K562 (cell line): ENCODE results near the gene FOXO3.

Experiments
- BRF2 ChIP-seq: IDR thresholded peaks from 3 replicates; pipeline ENCODE4 v1.6.1; 2011; ENCODE audit warnings: borderline replicate concordance, mild to moderate bottlenecking; ENCODE audit not compliant: insufficient read length, insufficient read depth
- CTCF ChIP-seq, 3 experiments: IDR thresholded peaks in 2 of 3; conservative IDR thresholded peaks in 1 of 3; 2 replicates each; pipeline ENCODE4 v1.5.1; 2011 to 2012; ENCODE audit warnings: low read length in 3 of 3, mild to moderate bottlenecking in 3 of 3, control low read depth in 2 of 3, improper control_type of control experiment in 1 of 3, inconsistent platforms in 1 of 3, low read depth in 1 of 3, mixed read lengths in 1 of 3, moderate library complexity in 1 of 3; ENCODE audit not compliant: insufficient read depth in 2 of 3
- EP300 ChIP-seq: IDR thresholded peaks from 2 replicates; pipeline ENCODE4 v1.6.1; 2012; ENCODE audit warnings: low read length, improper control_type of control experiment
- KLF1 ChIP-seq: fragments of 450-650 bp; IDR thresholded peaks from 2 replicates; pipeline ENCODE4 v1.6.1; 2016; ENCODE audit warnings: missing genetic modification characterization, missing compliant biosample characterization
- NFATC3 ChIP-seq: fragments of 450-650 bp; IDR thresholded peaks from 2 replicates; pipeline ENCODE4 v1.6.1; 2017; ENCODE audit warnings: mild to moderate bottlenecking
- ZBTB12 ChIP-seq: fragments of 250-450 bp; sonication (Bioruptor Pico); IDR thresholded peaks from 2 replicates; pipeline ENCODE4 v1.4.0; 2020
- TF ChIP-seq, protein P1 (sequence below): sonication (generic); formaldehyde crosslinking; IDR thresholded peaks from 2 replicates; pipeline ENCODE4 v1.8.0; 2022; ENCODE audit warnings: missing genetic modification reagents, mild to moderate bottlenecking, moderate library complexity, borderline replicate concordance

DNA sequence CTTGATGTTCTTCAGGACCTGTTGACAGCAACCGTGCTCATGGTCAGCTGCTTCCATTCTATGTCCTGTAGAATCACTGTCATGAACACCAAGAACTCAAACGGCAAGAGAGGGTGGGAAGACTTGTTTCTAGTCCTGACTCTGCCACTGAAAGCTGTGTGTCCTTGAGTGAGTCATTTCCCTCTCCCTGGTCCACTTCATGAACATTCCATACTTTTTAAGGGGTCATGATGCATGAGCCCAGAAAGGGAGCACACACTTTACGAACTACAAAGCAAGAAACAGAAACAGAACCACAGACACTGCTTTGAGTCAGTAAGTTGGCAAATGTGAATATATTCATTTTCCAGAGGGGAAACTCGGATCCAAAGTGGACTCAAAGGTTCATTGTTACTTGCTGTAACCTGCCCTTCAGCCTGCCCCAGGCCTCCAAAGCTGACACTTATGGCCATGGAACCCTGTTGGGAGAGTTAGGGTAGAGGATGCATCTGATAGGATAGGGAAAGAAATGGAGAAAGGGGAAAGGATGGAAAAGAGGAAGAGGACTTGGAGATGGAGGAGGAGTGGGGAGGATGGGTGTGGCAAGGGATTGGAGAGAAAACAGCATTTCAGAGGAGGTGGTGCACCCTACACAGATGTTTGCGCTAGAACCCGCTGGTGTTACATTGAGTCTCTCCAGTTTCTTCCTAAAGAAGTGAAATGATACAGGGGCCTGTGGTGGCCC lies 129.8 kb downstream of the FOXO3 start:
- TF ChIP-seq BRF2 = no peak
- TF ChIP-seq EP300 = no peak
- TF ChIP-seq CTCF (IDR thresholded peaks at IDR 0.05 in 2 of 3, conservative IDR thresholded peaks at IDR 0.05 in 1 of 3; ENCODE audit: insufficient read depth in 2 of 3, low read depth in 1 of 3, low read length in 3 of 3) = no peak
- TF ChIP-seq, protein P1, sequence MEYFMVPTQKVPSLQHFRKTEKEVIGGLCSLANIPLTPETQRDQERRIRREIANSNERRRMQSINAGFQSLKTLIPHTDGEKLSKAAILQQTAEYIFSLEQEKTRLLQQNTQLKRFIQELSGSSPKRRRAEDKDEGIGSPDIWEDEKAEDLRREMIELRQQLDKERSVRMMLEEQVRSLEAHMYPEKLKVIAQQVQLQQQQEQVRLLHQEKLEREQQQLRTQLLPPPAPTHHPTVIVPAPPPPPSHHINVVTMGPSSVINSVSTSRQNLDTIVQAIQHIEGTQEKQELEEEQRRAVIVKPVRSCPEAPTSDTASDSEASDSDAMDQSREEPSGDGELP (CRISPR knock-in tag) = no peak
- TF ChIP-seq ZBTB12 (CRISPR knock-in tag) = no peak
- TF ChIP-seq KLF1 (tag) = no peak
- TF ChIP-seq NFATC3 = no peak
